Astrocyte (in vitro differentiated cells and primary cell): Measurements from ENCODE around the gene PDE9A. TPM values are rescaled to one million over a fixed set of nuclear protein-coding genes. Genes with fewer than 3 reads are reported as not detected.

Experiments
- DNase-seq: peaks from one replicate; pipeline ENCODE4 v3.0.0-alpha.2; 2010; ENCODE audit warnings: low read depth
- FAIRE-seq: peaks from 2 replicates; lab custom pipeline; 2011; peaks lifted over from hg19 to GRCh38; lab: Jason Lieb, UNC
- H2AFZ ChIP-seq: 2 replicates; pipeline ENCODE4 v1.6.0; 2012; ENCODE audit warnings: low read depth, low read length, inconsistent platforms
- H3K27ac ChIP-seq: 2 replicates; pipeline ENCODE4 v1.5.1; 2011; ENCODE audit warnings: low read depth, low read length, inconsistent platforms
- H3K27me3 ChIP-seq: 2 replicates; pipeline ENCODE4 v1.6.0; 2011; ENCODE audit warnings: low read length, inconsistent platforms; ENCODE audit not compliant: insufficient read depth
- H3K36me3 ChIP-seq: 2 replicates; pipeline ENCODE4 v1.5.1; 2011; ENCODE audit warnings: low read length, inconsistent platforms; ENCODE audit not compliant: insufficient read depth
- H3K4me1 ChIP-seq: 2 replicates; pipeline ENCODE4 v1.5.1; 2011; ENCODE audit warnings: low read length, inconsistent platforms; ENCODE audit not compliant: insufficient read depth
- H3K4me2 ChIP-seq: 2 replicates; pipeline ENCODE4 v1.6.0; 2012; ENCODE audit warnings: low read length, inconsistent platforms
- H3K4me3 ChIP-seq: 2 replicates; pipeline ENCODE4 v1.5.1; 2011; ENCODE audit warnings: low read depth, mild to moderate bottlenecking, low read length, inconsistent platforms; ENCODE audit not compliant: insufficient read depth
- H3K79me2 ChIP-seq: 2 replicates; pipeline ENCODE4 v1.6.0; 2012; ENCODE audit warnings: mild to moderate bottlenecking, low read length, inconsistent platforms; ENCODE audit not compliant: insufficient read depth
- H3K9ac ChIP-seq: 2 replicates; pipeline ENCODE4 v1.6.0; 2012; ENCODE audit warnings: mild to moderate bottlenecking, low read length, inconsistent platforms
- H3K9me3 ChIP-seq: 2 replicates; pipeline ENCODE4 v1.5.1; 2012; ENCODE audit warnings: low read depth, mild to moderate bottlenecking, low read length, inconsistent platforms; ENCODE audit not compliant: insufficient read depth
- H4K20me1 ChIP-seq: 2 replicates; pipeline ENCODE4 v1.6.0; 2012; ENCODE audit warnings: low read length, inconsistent platforms; ENCODE audit not compliant: insufficient read depth
- H3K27ac Mint-ChIP-seq: one replicate; pipeline ENCODE4 v1.8.0; 2021; ENCODE audit warnings: mild to moderate bottlenecking, mixed read lengths; ENCODE audit not compliant: unreplicated experiment
- H3K27me3 Mint-ChIP-seq: one replicate; pipeline ENCODE4 v1.8.0; 2021; ENCODE audit warnings: low read depth, mixed read lengths; ENCODE audit not compliant: unreplicated experiment
- H3K36me3 Mint-ChIP-seq: one replicate; pipeline ENCODE4 v1.8.0; 2021; ENCODE audit warnings: low read depth, mixed read lengths; ENCODE audit not compliant: unreplicated experiment
- H3K4me1 Mint-ChIP-seq: one replicate; pipeline ENCODE4 v1.8.0; 2021; ENCODE audit warnings: low read depth, mixed read lengths; ENCODE audit not compliant: unreplicated experiment
- H3K4me3 Mint-ChIP-seq: one replicate; pipeline ENCODE4 v1.8.0; 2021; ENCODE audit warnings: mild to moderate bottlenecking, moderate library complexity, mixed read lengths; ENCODE audit not compliant: unreplicated experiment
- H3K9me3 Mint-ChIP-seq: one replicate; pipeline ENCODE4 v1.8.0; 2021; ENCODE audit warnings: mild to moderate bottlenecking, mixed read lengths; ENCODE audit not compliant: unreplicated experiment
- EZH2 ChIP-seq: IDR thresholded peaks from 2 replicates; pipeline ENCODE4 v1.6.1; 2012; ENCODE audit warnings: mild to moderate bottlenecking, low read length, inconsistent platforms; ENCODE audit not compliant: insufficient read depth
- total RNA-seq: library from RNA; stranded (reverse); gene quantifications from 2 replicates; pipeline ENCODE4 v1.2.1, GENCODE V29; 2021
- TF ChIP-seq, protein P1 (sequence below): IDR thresholded peaks from 2 replicates; pipeline ENCODE4 v1.5.1; 2011; ENCODE audit warnings: low read depth, mild to moderate bottlenecking, inconsistent platforms, low read length, moderate library complexity; ENCODE audit not compliant: insufficient read depth

PDE9A gene
- total RNA-seq, 1 donor from 2014 or later, result 7.8 TPM

DNA sequence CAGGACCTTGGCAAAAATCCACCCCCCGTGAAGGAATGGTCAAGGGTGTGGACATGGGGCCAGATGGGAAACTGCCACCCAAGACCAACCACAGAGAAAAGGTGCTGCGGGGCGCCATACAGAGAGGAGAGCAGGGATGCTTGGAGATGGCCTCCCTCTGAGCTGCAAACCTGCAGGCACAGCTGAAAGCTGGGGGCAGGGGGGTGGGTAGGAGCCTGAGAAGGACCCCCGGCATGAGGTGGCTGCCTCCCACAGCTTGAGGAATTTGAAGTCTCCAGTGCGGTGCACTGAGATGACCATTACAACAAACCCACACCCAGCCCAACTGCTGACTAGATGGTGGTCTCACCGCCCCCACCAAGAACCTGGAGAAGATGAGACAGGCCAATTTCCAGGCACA, 141.1 kb downstream of the PDE9A start:
- Histone ChIP-seq H3K4me3 (no peak overlapping the region), H3K9me3 (no peaks in the 10 kb centered on the region), H2AFZ (no peak overlapping the region), H3K79me2 (no peaks in the 10 kb centered on the region), H4K20me1 (no peaks in the 10 kb centered on the region), H3K36me3 (no peaks in the 10 kb centered on the region), H3K27me3 (peaks cover 5% of the 10 kb centered on the region), H3K4me2 (no peak overlapping the region), H3K27ac (no peak overlapping the region), H3K9ac (no peak overlapping the region), H3K4me1 (no peaks in the 10 kb centered on the region)
- FAIRE-seq (no peak), DNase-seq (no peak)
- H3K27me3 Mint-ChIP-seq, result peaks cover 37% of the 10 kb centered on the region
- no peak overlapping the region for H3K4me3 Mint-ChIP-seq
- H3K27ac Mint-ChIP-seq, result no peak overlapping the region
- H3K4me1 Mint-ChIP-seq, result peaks cover 2% of the 10 kb centered on the region
- H3K36me3 Mint-ChIP-seq, result no peaks in the 10 kb centered on the region
- no peaks in the 10 kb centered on the region for H3K9me3 Mint-ChIP-seq
- TF ChIP-seq, protein P1, sequence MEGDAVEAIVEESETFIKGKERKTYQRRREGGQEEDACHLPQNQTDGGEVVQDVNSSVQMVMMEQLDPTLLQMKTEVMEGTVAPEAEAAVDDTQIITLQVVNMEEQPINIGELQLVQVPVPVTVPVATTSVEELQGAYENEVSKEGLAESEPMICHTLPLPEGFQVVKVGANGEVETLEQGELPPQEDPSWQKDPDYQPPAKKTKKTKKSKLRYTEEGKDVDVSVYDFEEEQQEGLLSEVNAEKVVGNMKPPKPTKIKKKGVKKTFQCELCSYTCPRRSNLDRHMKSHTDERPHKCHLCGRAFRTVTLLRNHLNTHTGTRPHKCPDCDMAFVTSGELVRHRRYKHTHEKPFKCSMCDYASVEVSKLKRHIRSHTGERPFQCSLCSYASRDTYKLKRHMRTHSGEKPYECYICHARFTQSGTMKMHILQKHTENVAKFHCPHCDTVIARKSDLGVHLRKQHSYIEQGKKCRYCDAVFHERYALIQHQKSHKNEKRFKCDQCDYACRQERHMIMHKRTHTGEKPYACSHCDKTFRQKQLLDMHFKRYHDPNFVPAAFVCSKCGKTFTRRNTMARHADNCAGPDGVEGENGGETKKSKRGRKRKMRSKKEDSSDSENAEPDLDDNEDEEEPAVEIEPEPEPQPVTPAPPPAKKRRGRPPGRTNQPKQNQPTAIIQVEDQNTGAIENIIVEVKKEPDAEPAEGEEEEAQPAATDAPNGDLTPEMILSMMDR, result no peak
- no peak for TF ChIP-seq EZH2

DNA sequence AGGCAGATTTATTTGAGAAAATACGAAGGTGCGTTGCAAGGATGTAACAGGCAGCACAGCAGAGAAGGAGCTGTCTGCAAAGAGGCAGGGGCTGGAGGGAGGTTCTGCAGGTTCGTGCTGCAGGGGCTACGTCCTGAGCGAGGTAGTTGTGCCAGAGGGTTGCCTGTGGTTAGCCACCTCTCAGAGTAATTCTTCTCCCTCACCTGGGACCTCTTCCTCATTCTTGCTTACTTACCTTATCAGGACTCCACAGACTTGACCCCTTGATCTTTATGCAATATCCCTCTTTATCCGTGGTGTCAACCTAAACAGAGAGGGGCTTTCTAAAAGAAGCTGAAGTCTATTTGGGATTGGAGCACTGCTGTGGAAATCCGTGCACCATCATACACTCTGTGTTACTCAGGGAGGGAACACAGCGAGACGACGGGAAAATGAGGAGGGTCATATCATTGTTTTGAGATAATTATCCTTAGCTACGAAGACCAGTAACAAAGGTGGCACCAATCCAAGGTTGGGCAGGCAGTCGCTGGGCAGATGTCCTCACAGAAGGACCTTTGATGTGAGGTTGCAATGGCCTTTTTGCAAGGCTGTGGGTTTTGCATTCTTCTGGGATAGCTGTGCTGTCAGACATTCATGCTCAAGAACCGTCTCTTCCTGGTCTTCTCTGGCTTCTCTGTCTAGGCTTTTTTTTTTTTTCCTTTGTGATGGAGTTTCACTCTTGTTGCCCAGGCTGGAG, 143.1 kb downstream of the PDE9A start:
- H3K4me2 ChIP-seq, result no peak overlapping the region
- no peak overlapping the region for H3K27ac ChIP-seq
- H3K4me3 ChIP-seq, result no peak overlapping the region
- TF ChIP-seq, protein P1, result no peak
- no peak for TF ChIP-seq EZH2
- Mint-ChIP-seq H3K9me3 (no peaks in the 10 kb centered on the region), H3K36me3 (no peaks in the 10 kb centered on the region), H3K27me3 (peaks cover 29% of the 10 kb centered on the region), H3K27ac (no peak overlapping the region), H3K4me1 (peaks cover 2% of the 10 kb centered on the region), H3K4me3 (no peak overlapping the region)
- FAIRE-seq, result no peak
- H3K79me2 ChIP-seq, result no peaks in the 10 kb centered on the region
- no peak for DNase-seq
- H3K36me3 ChIP-seq, result no peaks in the 10 kb centered on the region
- H2AFZ ChIP-seq, result no peak overlapping the region
- no peak overlapping the region for H3K9ac ChIP-seq
- H3K9me3 ChIP-seq, result no peaks in the 10 kb centered on the region
- H4K20me1 ChIP-seq, result no peaks in the 10 kb centered on the region
- no peaks in the 10 kb centered on the region for H3K4me1 ChIP-seq
- H3K27me3 ChIP-seq, result no peaks in the 10 kb centered on the region

DNA sequence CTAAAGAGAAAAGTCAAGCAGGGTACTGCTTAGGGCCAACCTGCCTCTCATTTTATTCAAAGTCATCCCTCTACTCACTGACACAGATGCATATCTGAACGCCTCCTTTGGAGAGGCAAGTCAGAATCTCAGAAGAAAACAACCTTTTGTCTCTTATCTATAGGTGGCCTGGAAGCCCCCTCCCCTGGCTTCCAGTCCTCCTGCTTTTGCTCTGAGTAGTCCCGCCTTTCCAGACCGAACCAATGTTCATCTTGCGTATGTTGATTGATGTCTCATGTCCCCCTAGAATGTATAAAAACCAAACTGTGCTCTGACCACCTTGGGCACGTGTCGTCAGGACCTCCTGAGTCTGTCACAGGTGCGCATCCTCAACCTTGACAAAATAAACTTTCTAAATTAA, 144.1 kb downstream of the PDE9A start:
- Mint-ChIP-seq H3K27ac (no peak overlapping the region), H3K4me1 (peaks cover 2% of the 10 kb centered on the region), H3K27me3 (peaks cover 25% of the 10 kb centered on the region), H3K4me3 (no peak overlapping the region), H3K36me3 (no peaks in the 10 kb centered on the region), H3K9me3 (no peaks in the 10 kb centered on the region)
- Histone ChIP-seq H3K4me2 (no peak overlapping the region), H3K27ac (no peak overlapping the region), H3K79me2 (no peaks in the 10 kb centered on the region), H3K9me3 (no peaks in the 10 kb centered on the region), H3K4me3 (no peak overlapping the region), H3K4me1 (no peaks in the 10 kb centered on the region), H3K9ac (no peak overlapping the region), H2AFZ (no peak overlapping the region), H3K27me3 (no peaks in the 10 kb centered on the region), H3K36me3 (no peaks in the 10 kb centered on the region), H4K20me1 (no peaks in the 10 kb centered on the region)
- DNase-seq (no peak), FAIRE-seq (no peak)
- TF ChIP-seq, protein P1, result no peak
- no peak for TF ChIP-seq EZH2
